GM13977 (cell line): ENCODE results near the gene TBC1D2.

Source experiments
- DNase-seq: peaks from one replicate; pipeline ENCODE4 v3.0.0; 2012; ENCODE audit warnings: low spot score
- in situ Hi-C: fragments of 300-500 bp; cut with MboI; formaldehyde crosslinking; loops from one replicate; pipeline ENCODE4 v1.12.0; 2022; ENCODE audit warnings: low sequenced_read_pairs, low pct_unique_long_range_greater_than_20kb, mixed read lengths, inconsistent platforms; ENCODE audit not compliant: unreplicated experiment
- TF ChIP-seq, protein P1 (sequence below): IDR thresholded peaks from 2 replicates; pipeline ENCODE4 v1.5.1; 2012; ENCODE audit warnings: mild to moderate bottlenecking, control low read depth; ENCODE audit not compliant: insufficient read depth; ENCODE audit errors: extremely low read depth, missing control alignments

The TBC1D2 gene

DNA sequence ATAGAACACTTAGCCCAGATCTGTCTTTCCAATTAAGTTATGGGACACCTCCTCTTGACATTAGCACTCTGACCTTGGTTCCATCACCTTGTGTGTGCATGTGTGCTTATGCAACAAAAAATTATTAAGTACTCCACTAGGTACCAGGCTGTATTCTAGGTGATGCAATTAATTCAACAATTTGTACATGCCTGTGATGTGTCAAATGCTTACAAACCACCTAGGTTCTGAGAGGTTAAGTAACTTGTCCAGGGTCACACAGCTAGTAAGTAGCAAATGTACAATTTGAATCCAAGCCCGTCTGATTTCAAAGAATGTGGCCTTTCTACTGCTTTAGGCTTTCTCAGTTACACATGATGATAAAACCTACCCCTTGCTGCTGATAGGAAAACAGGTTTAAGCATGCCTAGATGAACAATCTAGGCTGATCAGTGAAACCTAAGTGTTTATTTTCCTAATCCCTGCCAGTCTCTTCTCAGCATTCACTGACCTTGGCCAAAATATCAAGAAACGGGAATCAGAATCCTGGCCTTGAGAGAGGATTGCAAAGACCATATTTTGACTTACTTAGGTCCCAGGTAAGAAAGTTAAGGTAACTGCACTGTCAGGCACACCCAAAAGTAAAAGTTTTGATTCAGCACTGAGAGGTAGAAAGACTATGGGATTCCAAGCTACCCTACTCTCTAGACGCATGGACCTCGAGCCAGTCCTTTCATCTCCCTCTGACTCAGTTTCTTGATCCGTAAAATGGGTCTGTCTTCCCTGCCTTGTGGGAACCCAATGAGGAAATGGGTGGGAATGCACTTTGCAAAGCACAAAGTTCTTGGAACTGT lies 1.0 kb downstream of the TBC1D2 start:
- TF ChIP-seq, protein P1, sequence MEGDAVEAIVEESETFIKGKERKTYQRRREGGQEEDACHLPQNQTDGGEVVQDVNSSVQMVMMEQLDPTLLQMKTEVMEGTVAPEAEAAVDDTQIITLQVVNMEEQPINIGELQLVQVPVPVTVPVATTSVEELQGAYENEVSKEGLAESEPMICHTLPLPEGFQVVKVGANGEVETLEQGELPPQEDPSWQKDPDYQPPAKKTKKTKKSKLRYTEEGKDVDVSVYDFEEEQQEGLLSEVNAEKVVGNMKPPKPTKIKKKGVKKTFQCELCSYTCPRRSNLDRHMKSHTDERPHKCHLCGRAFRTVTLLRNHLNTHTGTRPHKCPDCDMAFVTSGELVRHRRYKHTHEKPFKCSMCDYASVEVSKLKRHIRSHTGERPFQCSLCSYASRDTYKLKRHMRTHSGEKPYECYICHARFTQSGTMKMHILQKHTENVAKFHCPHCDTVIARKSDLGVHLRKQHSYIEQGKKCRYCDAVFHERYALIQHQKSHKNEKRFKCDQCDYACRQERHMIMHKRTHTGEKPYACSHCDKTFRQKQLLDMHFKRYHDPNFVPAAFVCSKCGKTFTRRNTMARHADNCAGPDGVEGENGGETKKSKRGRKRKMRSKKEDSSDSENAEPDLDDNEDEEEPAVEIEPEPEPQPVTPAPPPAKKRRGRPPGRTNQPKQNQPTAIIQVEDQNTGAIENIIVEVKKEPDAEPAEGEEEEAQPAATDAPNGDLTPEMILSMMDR: no peak
- no peak for DNase-seq
- in situ Hi-C loops: loop anchor here (25.0 kb wide), 1 partner anchor 317 kb away; the partner anchor contains the start of gene HEMGN

DNA sequence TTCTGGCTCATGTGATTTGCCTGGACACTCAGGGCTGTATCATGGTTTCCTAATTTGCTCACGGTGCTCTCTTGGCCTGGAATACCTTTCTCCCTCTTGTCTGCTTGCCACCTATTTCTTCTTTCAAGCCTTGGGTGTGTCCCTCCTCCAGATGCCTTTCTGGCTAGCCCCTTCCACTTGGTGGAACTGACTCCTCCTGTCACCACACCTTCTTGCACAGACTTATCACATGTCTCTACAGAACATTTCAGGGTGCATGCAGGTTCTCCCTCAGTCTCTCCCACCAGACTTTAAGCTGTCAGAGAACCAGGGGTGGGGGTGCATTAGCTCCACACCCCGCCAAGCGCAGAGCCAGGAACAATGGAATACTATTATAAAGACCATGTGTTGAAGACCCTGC lies 1.9 kb downstream of the TBC1D2 start:
- in situ Hi-C loops: loop anchor here (25.0 kb wide), 1 partner anchor 316 kb away; the partner anchor contains the start of gene HEMGN
- TF ChIP-seq, protein P1: no peak
- no peak for DNase-seq

DNA sequence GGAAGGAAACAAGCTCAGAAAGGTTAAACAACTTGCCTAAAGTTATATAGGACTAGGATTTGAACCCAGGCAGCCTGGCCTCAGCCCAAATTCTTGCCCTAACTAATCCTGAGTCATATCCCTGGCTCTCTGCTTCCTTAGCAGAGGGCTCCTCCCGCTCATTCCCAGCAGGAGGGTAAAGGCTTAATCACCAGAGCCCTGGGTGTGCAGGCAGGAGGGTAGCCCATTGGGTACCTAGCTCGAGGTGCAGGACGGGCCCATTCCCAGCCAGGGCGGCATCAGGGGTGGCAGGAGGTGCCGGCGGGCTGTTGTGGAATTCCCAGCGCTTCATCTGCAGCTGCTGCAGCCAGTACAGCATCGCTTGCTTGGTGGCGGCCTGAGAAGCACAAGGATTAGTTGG lies 3.9 kb downstream of the TBC1D2 start:
- TF ChIP-seq, protein P1: no peak
- DNase-seq: no peak
- in situ Hi-C loops: loop anchor here (25.0 kb wide), 1 partner anchor 314 kb away; the partner anchor contains the start of gene HEMGN

DNA sequence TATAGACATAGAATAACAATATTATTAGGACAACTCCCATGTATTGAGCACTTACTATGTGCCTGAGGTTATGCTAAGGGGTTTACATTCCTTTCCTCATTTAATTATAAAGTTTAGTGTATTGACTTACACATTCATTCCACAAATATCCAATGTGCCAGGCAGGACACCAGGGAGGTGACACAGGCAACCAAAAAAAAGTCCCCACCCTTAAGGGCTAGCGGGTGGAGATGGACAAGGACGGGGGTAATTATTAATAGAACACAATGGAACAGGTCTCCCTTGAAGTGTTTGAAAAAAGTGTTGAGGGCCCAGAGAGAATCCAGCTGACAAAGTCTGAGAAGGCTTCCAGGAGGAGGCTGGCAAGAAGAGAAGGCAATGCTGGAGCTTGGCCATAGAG lies 5.7 kb downstream of the TBC1D2 start:
- DNase-seq: no peak
- TF ChIP-seq, protein P1: no peak
- in situ Hi-C loops: loop anchor here (25.0 kb wide), 1 partner anchor 312 kb away; the partner anchor contains the start of gene HEMGN

DNA sequence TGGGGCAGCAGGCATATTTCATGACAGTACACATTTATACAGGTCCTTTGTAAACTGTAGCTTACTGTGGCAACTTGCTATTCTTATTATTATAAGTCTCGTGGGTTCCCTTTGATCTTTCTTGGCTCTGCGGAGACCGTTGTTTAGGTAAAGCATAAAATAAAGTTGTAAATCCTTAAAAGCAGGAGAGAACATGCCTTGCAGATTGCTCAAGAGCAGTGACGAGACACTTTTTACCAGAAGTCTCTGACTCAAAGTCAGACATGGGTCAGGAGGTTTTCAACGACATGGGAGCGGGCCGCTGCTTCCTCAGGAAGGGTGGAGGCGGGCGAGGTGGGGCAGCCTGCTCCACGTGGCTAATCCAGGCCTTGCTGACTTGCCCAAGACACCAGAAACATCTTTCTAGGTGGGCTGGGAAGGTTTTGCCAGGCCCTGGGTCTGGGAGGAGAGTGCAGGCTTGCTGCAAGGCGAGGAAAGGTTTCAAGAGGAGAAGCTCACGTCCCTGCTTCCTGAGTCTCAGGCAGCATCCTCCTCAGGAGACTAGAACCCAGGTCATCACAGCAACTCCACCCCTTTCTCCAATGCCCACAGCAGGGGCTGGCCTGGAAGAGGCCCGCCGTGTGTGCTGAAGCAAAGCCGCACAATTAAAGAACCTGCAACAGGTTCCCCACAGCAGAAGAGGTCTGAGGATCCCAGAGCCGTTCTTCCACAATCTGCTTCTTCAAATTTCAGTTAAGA lies 6.5 kb downstream of the TBC1D2 start:
- DNase-seq: no peak
- in situ Hi-C loops: no loop called here
- TF ChIP-seq, protein P1: no peak

DNA sequence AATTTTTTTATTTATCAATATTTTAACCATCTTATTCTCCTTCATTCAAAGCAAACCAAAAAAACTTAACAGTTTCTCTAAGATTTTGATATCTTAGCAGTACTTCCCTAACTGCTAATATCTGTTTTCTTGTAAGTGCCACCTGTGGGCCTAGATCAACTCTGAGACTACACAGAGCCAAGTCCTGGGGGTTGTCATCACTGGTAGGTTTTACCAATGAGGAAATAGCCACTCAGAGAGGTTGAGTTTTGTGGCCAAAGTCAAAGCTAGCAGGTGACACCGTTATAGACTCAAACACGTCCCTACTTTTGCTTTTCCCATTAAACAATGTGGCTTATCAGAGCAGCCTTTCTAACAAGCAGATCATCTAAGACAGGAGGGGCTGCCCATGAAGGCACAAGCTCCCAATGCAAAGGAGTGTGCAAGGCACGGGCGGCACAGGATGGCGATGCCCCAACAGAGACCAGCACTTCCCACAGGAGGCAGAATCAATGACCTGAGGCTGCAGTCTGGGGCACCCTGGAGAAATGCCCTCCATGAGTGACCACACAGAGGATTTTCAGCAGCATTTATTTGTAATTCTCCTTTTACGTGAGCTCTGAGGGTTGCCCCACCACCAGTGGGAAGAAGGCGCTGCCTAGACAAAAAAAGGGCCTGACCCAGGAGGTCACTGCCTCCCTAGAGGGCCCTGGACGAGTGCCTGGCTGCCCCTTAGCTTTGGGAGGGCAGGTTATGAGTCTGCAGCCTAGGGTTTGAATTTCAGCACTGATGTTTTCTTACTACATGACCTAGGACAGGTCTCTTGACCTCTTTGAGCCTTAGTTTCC lies 7.4 kb downstream of the TBC1D2 start:
- in situ Hi-C loops: no loop called here
- TF ChIP-seq, protein P1: no peak
- no peak for DNase-seq
